Mesangial cell (primary cell): ENCODE data around the gene CXCL8. TPM values are rescaled to one million over a fixed set of nuclear protein-coding genes. Genes with fewer than 3 reads are reported as not detected.

Source experiments
- total RNA-seq: library from RNA; depleted of rRNA; stranded (reverse); fragments of >200 nt; gene quantifications from 2 replicates; pipeline ENCODE4 v1.2.3, GENCODE V29; 2015

CXCL8 gene
- total RNA-seq = 0.76 and 2.1 TPM in 2 replicates

GRCh38 chr4:73740353-73740778 lies at the start of gene CXCL8:
CXCL8 (plus strand) TSS chr4:73740569; CDS start chr4:73740659, 90 bp downstream.

Other genes starting within 250 kb of the CXCL8 start
- 0.16 and 1.5 TPM in 2 replicates for gene RASSF6, start 120.1 kb upstream of the CXCL8 start, total RNA-seq
- 6.2 and 6.7 TPM in 2 replicates for gene CXCL6, start 96.1 kb downstream of the CXCL8 start, total RNA-seq
- gene PF4V1, start 112.7 kb downstream of the CXCL8 start, total RNA-seq = 0.25 TPM in 1 of 2 replicates, not detected in the other
- 30.3 and 35.5 TPM in 2 replicates for gene CXCL1, start 128.8 kb downstream of the CXCL8 start, total RNA-seq
- 0.81 and 4.4 TPM in 2 replicates for gene PF4, start 241.5 kb downstream of the CXCL8 start, total RNA-seq
- not detected in 2 replicates for gene PPBP, start 247.6 kb downstream of the CXCL8 start, total RNA-seq